PC-9 (cell line): ENCODE results near the gene PPM1E.

ENCODE experiments used
- CTCF ChIP-seq: fragments of 200-600 bp; sonication (generic); conservative IDR thresholded peaks from 2 replicates; pipeline ENCODE4 v1.6.1; 2017; ENCODE audit warnings: mixed run types, antibody characterized with exemption, mild to moderate bottlenecking, moderate library complexity
- EZH2 ChIP-seq: fragments of 200-600 bp; sonication (generic); IDR thresholded peaks from 2 replicates; pipeline ENCODE4 v1.8.0; 2017; ENCODE audit warnings: antibody characterized with exemption, low read depth

- TF ChIP-seq CTCF (no peak), EZH2 (no peak)
Observed at GRCh38 chr17:58779446-58779845, 23.8 kb downstream of the PPM1E start.
